Keratinocyte (primary cell): ENCODE measurements around the gene TMPRSS6.

Experiments
- CTCF ChIP-seq, 3 experiments: IDR thresholded peaks in 1 of 3; conservative IDR thresholded peaks in 1 of 3; optimal IDR thresholded peaks in 1 of 3; 2 replicates in 2 of 3; 3 replicates in 1 of 3; pipeline versions ENCODE3 to v1.5.1; 2011; ENCODE audit warnings: low read length in 3 of 3, mild to moderate bottlenecking in 3 of 3, moderate library complexity in 2 of 3, control low read depth in 1 of 3, inconsistent platforms in 1 of 3; ENCODE audit not compliant: insufficient read depth in 2 of 3; ENCODE audit errors: extremely low read depth in 1 of 3
- EZH2 ChIP-seq: IDR thresholded peaks from one replicate; pipeline ENCODE4 v1.6.1; 2012; ENCODE audit warnings: inconsistent platforms, mild to moderate bottlenecking, low read length, moderate library complexity

- TF ChIP-seq CTCF (optimal IDR thresholded peaks at IDR 0.05 in 1 of 3, IDR thresholded peaks at IDR 0.05 in 1 of 3, conservative IDR thresholded peaks at IDR 0.05 in 1 of 3; ENCODE audit: extremely low read depth in 1 of 3, insufficient read depth in 2 of 3, low read length in 3 of 3) (no peak), EZH2 (no peak)
These were observed 27.2 kb downstream of the TMPRSS6 start for GRCh38 chr22:37082251-37082873.
